A549 (cell line): Measurements from ENCODE around the gene ZMYND19.

Experiments used
- CTCF ChIP-seq: fragments of >200 bp; sonication (Bioruptor Twin); formaldehyde crosslinking; IDR thresholded peaks from 3 replicates; pipeline ENCODE4 v1.5.1; 2016
- POLR2A ChIP-seq: IDR thresholded peaks from 2 replicates; pipeline ENCODE4 v1.6.1; 2012; ENCODE audit warnings: mild to moderate bottlenecking, low read length
- RAD21 ChIP-seq, 2 experiments: fragments of >200 bp in 1 of 2; sonication (Bioruptor Twin) in 1 of 2; formaldehyde crosslinking in 1 of 2; IDR thresholded peaks in 1 of 2; conservative IDR thresholded peaks in 1 of 2; 2 replicates in 1 of 2; 3 replicates in 1 of 2; pipeline ENCODE4 v1.6.1; 2012 to 2018; ENCODE audit warnings: inconsistent platforms in 1 of 2

- TF ChIP-seq POLR2A (no peak), CTCF (no peak), RAD21 (conservative IDR thresholded peaks at IDR 0.05 in 1 of 2, IDR thresholded peaks at IDR 0.05 in 1 of 2) (no peak)
Measured at GRCh38 chr9:137590123-137590468, 216 bp downstream of the ZMYND19 start.
